Stimulated activated CD8-positive, alpha-beta memory T cell treated with anti-CD3 and anti-CD28 coated beads, Interleukin-12 subunit alpha, Interleukin-12 subunit beta, amount 100 ng/mL, for 1 hour (primary cell): ENCODE results near the gene TEX53.

Source experiments
- DNase-seq: peaks from one replicate; pipeline ENCODE4 v3.0.0-alpha.2; 2020; ENCODE audit warnings: low read depth

TEX53 gene

DNA sequence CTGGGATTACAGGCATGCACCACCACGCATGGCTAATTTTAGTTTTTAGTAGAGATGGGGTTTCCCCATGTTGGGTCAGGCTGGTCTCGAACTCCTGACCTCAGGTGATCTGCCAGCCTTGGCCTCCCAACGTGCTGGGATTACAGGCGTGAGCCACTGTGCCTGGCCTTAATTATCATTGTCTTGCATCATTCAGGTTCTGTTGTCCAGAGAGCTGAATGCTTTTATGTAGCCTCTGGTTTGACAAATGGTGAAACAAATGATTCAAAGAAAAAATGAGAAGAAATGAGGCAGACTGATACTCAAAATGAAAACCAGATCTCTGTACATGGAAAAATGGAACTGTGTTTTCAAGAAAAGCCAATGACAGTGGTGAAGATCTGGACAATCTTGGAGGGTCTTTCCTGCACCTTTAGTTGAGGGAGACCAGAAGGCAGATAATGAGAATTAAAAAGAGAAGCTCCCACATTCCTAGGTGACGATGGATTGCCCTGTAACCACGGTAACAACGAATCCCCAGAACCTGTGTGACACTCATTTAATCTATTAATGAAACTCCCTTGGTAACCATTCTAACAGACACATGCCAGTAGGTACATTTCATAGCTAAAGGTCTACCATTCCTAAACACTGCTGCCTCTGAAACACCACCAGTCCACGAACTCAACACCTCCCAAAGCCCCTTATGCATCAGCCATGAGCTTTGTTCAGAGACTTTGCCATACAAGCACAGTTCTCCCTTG lies 22.8 kb upstream of the TEX53 start:
- DNase-seq = no peak

DNA sequence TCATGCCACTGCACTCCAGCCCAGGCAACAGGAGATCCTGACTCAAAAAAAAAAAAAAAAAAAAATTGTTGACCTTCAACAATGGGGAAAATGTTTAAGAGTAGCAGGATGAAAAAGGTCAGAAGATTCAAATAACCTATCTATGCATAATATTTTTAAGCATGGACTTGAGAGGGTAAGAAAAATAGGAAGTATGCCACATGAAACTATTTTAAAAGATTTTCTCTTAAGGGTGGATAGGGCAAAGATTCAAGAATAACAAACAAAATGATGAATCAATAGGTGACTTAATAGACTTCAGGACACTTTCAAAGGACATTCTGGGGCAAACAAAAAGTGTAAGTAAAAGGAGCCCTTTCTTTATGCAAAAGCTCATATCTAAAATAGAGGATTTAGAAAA lies 21.2 kb upstream of the TEX53 start:
- no peak for DNase-seq

DNA sequence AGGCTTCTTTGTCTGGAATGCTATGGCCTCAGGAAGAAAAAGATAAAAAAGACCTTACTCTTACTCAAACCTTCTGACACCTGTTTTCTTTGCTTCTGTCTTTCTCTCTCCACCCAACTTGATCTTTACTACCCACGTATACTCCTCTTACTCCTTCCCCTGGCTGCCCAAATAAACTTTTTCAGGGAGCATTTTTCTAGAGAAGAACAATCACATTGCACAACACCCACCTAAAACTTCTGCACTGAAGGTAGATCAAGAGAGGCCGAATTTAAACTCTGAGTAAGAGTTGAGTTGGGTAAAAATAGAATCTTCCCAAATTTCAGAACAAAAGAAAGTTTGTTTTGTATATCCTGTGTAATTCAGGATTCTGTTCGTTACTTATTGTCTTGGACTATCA lies 20.5 kb upstream of the TEX53 start:
- no peak for DNase-seq

DNA sequence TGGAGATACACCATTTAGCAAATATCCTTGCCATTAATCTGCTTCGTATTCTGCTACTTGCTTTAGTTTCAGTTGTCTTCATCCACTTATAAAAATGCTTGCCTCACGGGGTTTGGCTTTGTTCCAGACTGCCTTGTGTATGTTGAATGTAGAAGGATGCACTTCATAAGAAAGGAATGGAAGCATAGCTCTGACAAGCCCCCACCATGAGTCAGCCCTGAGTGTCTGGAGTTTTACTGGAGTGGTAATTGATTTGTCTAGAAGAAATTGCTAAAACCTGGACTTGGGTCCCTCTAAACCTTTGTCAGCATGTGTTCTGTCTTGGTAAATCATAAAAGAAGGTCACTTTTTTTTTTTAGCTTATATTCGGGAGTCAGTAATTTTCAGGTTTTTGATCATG lies 19.8 kb upstream of the TEX53 start:
- no peak for DNase-seq

DNA sequence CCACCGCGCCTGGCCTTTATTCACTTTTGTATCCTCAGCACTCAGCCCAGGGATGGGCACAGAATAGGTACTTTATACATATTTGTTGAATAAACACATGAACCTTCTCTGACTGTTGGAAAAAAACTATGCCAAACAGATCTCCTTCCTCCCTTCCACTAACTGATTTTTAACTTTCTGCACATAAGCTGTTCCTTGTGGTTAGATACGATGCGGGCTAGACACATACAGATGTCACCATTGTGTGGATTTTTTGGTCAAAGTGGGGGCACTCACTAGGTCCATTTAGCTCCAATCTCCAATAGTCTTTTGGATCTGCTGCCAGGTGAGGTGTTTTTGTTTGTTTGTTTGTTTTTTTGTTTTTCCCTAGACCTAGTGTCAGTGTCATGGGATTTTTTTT lies 19.3 kb upstream of the TEX53 start:
- no peak for DNase-seq

DNA sequence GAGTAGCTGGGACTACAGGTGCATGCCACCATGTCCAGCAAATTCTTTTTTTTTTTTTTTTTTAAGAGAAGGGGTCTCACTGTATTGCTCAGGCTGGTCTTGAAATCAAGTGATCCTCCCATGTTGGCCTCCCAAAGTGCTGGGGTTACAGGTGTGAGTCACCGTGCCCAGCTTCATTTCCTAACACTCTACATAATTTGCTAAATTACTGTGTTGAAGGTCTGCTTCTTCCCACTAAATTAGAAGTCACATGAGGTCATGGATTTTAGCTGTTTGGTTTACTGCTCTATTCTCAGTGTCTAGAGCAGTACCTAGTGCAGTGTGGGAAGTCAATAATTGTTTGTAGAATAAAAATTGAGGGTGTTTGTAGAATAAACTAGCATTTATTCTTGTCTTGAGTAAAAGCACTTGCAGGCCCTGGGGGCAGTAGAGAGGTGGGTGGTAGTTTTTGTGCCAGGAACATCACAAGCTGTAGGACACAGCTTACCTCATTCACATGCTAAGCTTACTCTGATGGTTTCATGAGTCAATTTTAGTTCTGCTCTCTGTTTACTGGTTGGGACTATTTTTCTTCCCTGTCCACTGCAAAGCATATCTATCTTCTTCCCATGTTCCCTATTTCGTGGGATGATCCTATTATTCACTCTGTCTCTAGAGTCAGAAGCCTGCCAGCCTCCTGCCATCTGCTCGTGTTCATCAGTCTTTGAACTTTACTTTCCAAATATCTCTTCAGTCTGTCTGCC lies 17.4 kb upstream of the TEX53 start:
- no peak for DNase-seq

DNA sequence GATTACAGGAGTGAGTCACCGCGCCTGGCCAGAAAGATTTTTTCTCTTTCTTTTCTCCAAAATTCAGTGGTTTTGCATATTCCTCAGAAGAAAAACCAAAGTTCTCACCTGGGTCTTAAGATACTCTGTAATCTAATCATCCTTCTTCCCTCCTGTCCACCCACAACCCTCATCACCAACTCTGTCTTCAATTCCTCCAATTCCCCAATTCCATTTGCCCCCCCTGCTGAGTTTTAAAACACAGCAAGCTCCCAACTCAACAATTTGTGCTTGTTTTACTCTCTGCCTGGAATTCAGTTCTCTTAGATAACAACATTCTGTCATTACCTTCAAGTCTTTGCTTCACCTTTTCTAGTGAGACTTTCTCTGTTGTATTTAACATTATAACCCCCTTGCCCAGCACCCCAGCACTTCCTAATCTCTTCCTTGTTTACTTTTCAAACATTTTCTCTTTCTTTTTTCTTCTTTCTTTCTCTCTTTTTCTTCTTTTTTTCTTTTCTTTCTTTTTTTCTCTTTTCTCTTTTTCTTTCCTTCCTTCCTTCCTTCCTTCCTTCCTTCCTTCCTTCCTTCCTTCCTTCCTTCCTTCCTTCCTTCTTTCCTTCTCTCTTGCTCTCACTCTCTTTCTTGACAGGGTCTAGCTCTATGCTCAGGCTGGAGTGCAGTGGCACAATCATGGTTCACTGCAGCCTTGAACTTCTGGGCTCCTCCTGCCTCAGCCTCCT lies 16.6 kb upstream of the TEX53 start:
- no peak for DNase-seq

DNA sequence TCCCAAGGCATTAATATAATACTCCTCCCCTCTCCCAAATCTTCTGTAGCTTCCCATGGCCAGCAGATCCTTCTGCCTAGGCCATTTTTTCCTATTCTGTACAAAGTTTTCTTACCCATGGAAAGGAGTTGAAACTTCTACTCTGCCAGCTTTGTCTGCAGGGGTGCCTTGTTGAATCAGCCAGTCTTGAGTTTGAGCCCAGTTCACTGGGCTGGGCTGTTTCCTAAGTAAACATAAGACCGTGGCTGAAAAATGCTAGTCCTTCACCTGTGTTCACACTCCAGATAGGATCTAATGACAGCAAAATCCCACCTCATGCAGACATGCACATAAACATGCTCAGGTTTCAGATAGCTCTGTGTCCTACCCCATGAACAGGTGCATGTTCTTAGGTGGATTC lies 14.0 kb upstream of the TEX53 start:
- DNase-seq = no peak

DNA sequence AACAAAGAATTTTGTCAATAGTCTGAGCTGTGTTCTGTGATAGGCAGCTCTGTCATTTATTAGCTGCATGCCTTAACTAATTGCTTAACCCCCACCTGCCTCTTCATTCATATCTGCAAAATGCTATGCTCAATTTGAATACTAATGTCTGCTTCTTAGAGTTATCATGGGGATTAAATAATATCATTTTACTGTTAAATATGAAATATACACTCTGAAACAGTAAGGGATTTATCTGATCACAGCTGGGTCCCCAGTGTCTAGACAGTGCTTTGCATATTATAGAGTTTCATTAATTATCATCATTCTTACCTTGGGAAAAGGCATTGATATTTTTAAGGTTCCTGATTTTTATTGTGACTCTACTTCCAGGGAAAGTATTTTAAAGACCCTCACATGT lies 12.4 kb upstream of the TEX53 start:
- DNase-seq = no peak

DNA sequence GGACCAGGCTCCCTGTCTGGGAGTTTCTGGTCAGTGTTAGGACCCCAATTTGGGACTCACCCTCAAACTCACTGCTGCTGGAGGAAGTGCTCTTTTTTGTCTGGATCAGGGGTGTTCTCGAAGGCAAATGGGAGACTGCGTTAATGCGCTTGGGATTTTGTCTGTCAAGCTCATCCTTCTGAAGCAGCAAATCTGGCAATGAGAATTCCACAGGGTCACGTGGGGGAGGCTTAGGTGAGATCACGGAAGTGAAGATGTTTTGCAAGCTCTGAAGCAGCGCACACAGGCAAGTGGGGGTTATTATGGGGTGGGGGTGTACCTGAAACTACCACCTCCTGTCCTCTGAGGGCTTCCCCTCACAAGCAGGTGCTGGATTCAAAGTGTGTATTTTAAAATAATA lies 10.5 kb upstream of the TEX53 start:
- no peak for DNase-seq

DNA sequence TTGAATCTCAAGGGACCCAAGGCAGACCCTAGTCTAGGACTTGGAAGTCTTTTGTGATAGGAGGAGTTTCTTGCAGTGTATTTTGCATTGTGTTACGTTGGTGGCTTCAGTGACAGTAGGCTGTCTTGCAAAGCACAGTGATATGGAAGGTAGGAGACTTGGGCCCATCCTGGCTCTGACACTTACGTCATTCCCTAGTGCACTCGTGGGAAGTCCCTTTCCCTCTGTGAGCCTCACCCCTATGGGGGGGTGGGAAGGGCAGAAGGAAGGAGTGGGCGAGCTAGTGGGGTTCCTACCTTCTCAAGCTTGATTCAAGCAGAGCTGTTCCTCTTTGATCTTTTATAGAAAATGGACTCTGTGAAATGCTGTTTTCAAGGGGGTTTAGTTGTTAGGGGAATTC lies 9.2 kb upstream of the TEX53 start:
- DNase-seq = no peak

DNA sequence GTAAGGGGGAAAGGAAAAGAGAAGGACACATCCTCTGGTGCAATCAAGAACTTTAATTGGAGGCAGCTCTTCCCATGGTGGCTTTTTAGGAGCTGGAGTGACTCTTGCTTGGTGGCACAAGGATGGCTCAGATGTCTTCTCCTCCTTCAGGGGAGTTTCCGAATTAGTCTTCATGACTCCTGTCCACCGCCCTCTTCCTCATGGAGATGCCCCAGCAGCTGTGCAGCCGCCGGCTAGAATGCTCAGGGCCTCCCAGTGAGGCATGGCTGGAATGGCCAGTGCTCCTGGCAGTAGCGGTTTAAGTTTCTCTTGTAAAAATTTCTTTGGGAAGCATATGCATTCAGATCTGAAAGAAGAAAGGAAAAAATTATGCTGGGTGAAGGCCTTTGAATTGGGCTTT lies 8.8 kb upstream of the TEX53 start:
- DNase-seq = no peak

DNA sequence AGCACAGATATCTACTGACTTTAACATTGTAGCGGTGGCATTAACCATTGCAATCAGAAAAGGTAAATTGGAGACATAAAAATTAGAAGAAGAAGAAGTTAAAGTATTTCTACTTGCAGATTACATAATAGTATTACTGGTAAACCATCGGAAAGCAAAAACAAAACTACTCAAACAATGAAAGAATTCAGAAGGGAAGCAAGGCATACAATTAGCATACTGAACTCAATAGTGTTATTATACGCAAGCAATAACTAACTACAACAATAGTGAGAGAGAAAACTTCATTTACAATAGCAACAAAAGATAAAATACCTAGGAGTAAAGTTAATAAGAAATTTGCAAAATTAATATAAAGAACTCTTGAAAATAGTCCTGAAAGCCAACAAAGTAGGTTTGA lies 6.6 kb upstream of the TEX53 start:
- no peak for DNase-seq

DNA sequence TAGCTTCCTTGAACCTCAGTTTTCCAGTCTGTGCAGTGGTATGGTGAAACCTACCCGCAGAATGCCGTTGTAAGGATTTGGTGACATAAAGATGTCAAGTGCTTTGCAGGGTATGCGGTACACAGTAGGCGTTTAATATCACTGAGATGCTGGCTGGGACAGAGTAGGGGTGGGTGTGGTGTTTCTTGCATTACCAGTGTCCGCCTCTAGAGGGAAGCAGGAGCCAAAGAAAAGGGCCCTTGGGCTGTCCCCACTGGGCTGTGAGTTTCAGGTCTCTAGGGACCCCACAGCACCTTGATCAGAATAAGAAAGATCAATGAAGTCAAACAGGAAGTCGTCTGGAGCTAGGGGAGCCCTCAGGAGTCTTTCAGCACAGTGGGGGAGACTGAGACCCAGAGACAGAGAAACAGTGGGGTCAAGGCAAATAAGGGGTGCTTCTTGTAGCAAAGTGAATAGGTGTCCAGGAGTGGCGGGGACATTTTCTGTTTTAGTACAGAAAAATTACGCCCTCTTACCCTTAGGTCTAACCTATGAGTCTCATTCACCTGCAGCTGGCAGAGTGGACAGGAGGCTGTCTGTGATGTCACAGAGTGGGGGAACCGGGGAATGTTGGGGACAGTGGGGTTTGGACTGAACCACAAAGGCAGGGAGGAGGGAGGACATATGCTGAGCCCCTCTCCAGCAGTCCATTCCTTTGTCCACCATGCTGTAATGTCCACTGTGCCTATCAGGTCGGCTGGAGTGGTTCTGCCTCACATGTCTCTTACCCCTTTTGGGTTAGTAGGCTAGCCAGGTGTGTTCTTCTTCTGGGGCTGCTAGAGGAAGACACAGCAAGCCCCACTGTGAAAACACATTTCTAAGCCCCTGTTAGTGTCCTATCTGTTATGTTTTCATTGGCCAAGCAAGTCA lies 4.7 kb upstream of the TEX53 start:
- DNase-seq = peak; percentile 43

DNA sequence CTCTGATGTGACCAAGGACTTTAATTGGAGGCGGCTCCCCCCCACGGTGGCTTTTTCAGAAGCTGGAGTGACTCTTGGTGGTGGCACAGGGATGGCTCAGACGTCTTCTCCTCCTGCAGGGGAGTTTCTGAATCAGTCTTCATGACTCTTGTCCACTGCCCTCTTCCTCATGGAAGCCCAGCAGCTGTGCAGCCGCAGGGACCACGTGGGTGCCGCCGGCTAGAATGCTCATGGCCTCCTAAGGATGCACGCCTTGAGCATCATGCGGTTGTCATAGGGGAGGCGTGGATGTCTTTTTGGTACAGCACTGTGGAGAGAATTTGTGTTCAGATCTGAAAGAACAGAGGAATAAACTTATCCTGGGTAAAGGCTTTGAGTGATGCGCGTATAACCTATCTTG lies 1.3 kb downstream of the TEX53 start:
- no peak for DNase-seq

DNA sequence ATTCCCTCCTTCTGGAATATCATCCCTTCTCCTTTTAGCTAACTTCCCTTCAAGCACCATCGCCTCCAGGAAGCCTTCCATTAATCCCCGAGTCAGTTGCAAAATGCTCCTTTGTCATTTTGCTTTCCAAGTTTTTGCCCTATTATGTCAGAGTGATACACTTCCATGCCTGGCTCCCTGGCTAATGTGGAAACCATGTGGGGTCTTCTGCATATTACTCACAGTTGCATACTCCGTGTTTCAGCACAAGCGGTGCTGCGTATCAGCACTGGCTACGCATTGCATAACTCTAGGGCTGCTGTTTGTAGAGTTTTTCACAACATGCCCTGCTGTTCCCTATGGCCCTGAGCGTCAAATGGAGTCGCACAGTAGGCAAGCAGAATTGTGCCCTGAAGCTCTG lies 1.9 kb downstream of the TEX53 start:
- no peak for DNase-seq

DNA sequence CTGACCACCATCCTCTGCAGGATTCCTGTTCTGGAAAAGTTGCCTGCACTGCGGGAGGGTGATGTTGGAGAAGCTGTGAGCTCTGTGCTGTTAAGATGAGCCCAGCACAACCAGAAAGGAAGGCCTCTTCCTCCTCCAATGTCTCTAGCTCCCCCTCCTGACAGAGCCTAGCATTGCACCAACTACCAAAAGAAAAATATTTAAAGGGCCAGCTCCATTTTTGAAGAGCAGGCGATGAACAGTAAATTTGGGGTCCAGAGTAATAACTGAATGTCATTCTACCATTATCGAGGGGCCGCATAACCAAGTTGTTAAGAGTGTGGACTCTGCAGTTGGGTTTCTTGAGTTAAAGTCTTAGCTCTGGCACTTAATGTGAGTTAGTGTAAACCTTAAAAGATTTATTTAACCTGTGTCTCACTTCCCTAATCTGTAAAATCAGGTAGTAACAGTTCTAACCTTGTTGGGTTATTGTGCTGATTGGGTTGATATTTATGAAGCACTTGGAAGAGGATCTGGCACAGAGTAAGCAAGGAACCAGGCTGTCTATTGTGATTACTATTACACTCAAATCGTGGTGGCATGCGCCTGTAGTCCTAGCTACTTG lies 3.9 kb downstream of the TEX53 start:
- DNase-seq = peak; percentile 75

DNA sequence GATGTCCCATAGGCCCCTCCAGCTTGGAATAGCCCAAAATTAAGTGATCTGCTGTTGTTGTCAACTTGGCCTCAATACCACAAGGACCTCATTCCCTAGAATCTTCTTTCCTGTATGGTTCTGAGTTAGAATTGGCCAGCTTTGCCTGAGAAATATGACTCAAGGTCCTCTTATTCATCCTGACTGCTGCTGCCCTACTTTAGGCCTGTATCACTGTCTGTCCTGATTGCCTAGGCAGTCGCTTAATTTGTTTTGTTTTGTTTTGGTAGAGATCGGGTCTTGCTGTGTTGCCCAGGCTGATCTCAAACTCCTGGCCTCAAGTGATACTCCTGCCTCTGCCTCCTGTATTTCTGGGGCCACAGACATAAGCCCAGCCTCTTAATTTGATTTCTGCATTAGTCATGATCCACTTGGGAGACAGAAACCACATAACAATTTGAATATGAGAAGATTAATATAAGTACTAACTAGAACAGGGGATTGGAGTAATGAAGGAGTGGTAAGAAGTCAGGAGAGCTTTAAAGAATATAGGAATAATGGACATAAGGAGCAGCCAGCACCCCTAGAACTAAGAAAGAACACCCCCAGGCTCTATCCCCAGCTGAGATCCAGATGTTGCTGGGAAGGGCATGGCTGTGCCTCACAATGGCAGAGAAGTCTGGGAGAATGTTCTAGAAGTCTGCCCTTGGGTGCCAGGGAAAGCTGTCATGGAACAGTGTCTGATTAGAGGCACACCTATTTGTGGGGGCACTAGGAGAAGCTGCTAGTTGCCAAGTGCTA lies 4.6 kb downstream of the TEX53 start:
- no peak for DNase-seq

DNA sequence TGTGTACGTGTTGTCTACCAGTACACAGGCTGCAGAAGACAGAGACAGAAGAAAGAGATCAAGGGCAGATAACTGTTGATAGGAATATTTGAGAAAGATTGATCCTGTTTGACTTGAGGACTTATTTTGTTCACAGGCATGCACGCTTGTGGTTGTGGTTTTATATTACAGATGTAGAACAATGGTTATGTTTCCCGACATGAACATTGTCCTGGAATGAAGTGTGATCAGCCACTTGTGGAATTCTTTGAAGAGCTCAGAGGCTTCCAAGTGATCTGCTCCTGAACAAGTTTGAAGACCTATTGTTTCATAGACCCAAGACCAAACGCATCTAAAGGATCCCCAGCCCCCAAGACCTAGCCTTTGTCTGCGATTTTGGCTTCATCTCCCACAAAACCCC lies 13.7 kb downstream of the TEX53 start:
- DNase-seq = no peak

DNA sequence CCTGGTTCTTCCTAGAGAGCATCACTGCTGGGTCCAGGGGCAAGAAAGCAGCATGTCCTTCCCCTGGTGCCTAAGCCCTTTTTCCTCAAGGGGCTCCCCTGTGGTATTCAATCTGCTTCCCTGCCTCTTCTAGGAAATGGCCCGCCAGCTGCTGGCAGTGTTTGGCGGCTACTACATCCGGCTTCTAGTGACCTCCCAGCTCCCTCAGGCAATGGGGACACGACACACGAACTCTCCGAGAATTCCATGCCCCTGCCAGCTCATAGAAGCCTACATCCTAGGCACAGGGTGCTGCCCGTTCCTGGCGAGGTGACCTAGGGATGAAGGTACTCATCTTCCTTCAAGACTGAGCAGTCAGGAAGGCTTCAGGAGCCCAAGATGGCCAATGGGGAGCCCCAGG lies 14.6 kb downstream of the TEX53 start:
- no peak for DNase-seq

DNA sequence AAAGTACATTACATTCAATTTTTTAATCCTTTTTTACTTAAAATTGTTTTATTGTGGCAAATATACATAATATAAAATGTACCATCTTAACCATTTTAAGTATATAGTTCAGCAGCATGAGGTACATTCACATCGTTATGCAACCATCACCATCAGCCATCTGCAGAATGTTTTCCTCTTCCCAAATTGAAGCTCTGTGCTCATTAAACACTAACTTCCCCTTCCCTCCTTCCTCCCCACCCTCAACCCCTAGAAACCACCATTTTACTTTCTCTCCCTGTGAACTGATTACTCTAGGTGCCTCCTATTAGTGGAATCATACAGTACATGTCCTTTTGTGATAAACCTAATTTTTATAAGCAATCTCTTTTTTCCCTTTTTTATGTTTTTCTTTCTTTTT lies 15.6 kb downstream of the TEX53 start:
- no peak for DNase-seq
